GM21825 (cell line): ENCODE data around the gene SLC9C2.
"Not testable (repeated sequence)": the region's sequence is repeated elsewhere in the genome, so short reads cannot be mapped to it uniquely, and the experiment has no call there.

ENCODE experiments used
- ATAC-seq: cut with Tn5 transposase; IDR thresholded peaks from one replicate; pipeline ENCODE4 v1.9.1; 2021; ENCODE audit warnings: mild to moderate bottlenecking, moderate library complexity; ENCODE audit not compliant: unreplicated experiment

SLC9C2 gene

GRCh38 chr1:173488001-173488400 lies 114.9 kb downstream of the SLC9C2 start:
- no peak for ATAC-seq

- no peak for ATAC-seq
Measured at GRCh38 chr1:173485401-173485800, 117.5 kb downstream of the SLC9C2 start.

GRCh38 chr1:173484276-173484675 lies 118.6 kb downstream of the SLC9C2 start:
- ATAC-seq: no peak

GRCh38 chr1:173482683-173483082 lies 120.2 kb downstream of the SLC9C2 start:
- ATAC-seq: no peak

GRCh38 chr1:173481195-173481772 lies 121.6 kb downstream of the SLC9C2 start:
- ATAC-seq: no peak

GRCh38 chr1:173479649-173480048 lies 123.2 kb downstream of the SLC9C2 start:
- no peak for ATAC-seq

GRCh38 chr1:173478094-173478674 lies 124.7 kb downstream of the SLC9C2 start:
- no peak for ATAC-seq

GRCh38 chr1:173477286-173478093 lies 125.4 kb downstream of the SLC9C2 start, which contains the start of gene PRDX6:
Gene PRDX6, plus strand, starts transcription at chr1:173477335. Its CDS starts 63 bp downstream, at chr1:173477398.
- peak; percentile 48 for ATAC-seq

GRCh38 chr1:173476665-173477285 lies 126.1 kb downstream of the SLC9C2 start:
- ATAC-seq: peak; percentile 97

- no peak for ATAC-seq
Measured at GRCh38 chr1:173476197-173476664, 126.6 kb downstream of the SLC9C2 start.

- ATAC-seq: no peak
Measured at GRCh38 chr1:173475564-173476196, 127.2 kb downstream of the SLC9C2 start.

- ATAC-seq: not testable (repeated sequence)
Measured at GRCh38 chr1:173474780-173475421, 128.0 kb downstream of the SLC9C2 start.

GRCh38 chr1:173474097-173474779 lies 128.6 kb downstream of the SLC9C2 start:
- ATAC-seq: no peak

GRCh38 chr1:173473599-173474011 lies 129.3 kb downstream of the SLC9C2 start:
- ATAC-seq: no peak

- no peak for ATAC-seq
Measured at GRCh38 chr1:173470608-173471007, 132.3 kb downstream of the SLC9C2 start.

- ATAC-seq: no peak
Measured at GRCh38 chr1:173469656-173470055, 133.2 kb downstream of the SLC9C2 start.

- no peak for ATAC-seq
Measured at GRCh38 chr1:173467426-173467825, 135.4 kb downstream of the SLC9C2 start.

- ATAC-seq: not testable (repeated sequence)
Measured at GRCh38 chr1:173464185-173464584, 138.7 kb downstream of the SLC9C2 start.

GRCh38 chr1:173462666-173463065 lies 140.2 kb downstream of the SLC9C2 start:
- ATAC-seq: not testable (repeated sequence)

- ATAC-seq: no peak
Measured at GRCh38 chr1:173459885-173460284, 143.0 kb downstream of the SLC9C2 start.
